Astrocyte of the spinal cord (primary cell): ENCODE results near the gene WDR70.

ENCODE experiments used
- DNase-seq: peaks from one replicate; pipeline ENCODE4 v3.0.0; 2011; ENCODE audit warnings: low read depth, low spot score
- H3K4me3 ChIP-seq: 2 replicates; pipeline ENCODE4 v1.5.1; 2011; ENCODE audit warnings: low read depth, mild to moderate bottlenecking, low read length, moderate library complexity
- in situ Hi-C: cut with HindIII; loops from 2 replicates; pipeline ENCODE4 v1.10.0; 2017; ENCODE audit warnings: low sequenced_read_pairs
- TF ChIP-seq, protein P1 (sequence below): IDR thresholded peaks from 2 replicates; pipeline ENCODE4 v1.5.1; 2012; ENCODE audit warnings: low read depth, mild to moderate bottlenecking, low read length, inconsistent platforms

The WDR70 gene

DNA sequence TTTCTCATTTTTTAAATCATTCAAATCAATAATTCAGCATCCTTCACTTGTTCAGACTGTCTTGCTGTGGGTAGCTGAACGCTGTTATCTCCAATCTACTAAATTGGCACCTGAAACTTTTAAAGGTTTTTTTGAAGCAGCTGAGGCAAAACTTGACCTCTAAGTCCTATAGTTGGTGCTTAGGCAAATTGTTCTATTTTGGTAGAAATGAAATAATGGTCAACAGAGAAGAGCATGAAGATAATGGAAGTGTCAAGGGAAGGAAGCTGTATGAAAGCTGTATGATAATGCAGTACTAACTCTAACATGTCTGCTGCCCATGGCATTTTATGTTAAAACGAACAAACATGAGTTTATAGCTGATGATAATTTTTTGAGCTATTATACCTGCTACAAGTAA, 322.8 kb downstream of the WDR70 start:
- TF ChIP-seq, protein P1, sequence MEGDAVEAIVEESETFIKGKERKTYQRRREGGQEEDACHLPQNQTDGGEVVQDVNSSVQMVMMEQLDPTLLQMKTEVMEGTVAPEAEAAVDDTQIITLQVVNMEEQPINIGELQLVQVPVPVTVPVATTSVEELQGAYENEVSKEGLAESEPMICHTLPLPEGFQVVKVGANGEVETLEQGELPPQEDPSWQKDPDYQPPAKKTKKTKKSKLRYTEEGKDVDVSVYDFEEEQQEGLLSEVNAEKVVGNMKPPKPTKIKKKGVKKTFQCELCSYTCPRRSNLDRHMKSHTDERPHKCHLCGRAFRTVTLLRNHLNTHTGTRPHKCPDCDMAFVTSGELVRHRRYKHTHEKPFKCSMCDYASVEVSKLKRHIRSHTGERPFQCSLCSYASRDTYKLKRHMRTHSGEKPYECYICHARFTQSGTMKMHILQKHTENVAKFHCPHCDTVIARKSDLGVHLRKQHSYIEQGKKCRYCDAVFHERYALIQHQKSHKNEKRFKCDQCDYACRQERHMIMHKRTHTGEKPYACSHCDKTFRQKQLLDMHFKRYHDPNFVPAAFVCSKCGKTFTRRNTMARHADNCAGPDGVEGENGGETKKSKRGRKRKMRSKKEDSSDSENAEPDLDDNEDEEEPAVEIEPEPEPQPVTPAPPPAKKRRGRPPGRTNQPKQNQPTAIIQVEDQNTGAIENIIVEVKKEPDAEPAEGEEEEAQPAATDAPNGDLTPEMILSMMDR, result no peak
- H3K4me3 ChIP-seq, result no peak overlapping the region
- in situ Hi-C loops, result no loop called here
- DNase-seq, result no peak

DNA sequence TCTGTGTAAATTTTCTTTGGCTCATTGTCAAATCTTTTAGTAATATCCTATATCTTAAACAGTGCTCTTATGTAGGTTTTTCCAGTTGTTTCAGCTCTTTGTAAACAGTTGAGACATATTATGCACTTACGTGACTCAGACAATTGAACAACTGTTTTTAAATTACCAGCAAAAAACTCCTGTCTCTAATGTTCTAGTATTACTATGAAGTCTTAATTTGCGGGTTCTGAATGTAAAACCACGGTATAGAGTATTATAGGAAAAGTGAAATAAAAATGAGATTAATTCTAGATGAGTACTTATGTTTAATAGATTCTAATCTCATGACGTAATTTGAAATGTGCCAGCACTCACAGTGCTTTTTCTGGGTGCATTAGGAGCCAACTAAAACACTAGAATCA, 324.7 kb downstream of the WDR70 start:
- H3K4me3 ChIP-seq, result no peak overlapping the region
- DNase-seq, result no peak
- in situ Hi-C loops, result no loop called here
- TF ChIP-seq, protein P1, result no peak

DNA sequence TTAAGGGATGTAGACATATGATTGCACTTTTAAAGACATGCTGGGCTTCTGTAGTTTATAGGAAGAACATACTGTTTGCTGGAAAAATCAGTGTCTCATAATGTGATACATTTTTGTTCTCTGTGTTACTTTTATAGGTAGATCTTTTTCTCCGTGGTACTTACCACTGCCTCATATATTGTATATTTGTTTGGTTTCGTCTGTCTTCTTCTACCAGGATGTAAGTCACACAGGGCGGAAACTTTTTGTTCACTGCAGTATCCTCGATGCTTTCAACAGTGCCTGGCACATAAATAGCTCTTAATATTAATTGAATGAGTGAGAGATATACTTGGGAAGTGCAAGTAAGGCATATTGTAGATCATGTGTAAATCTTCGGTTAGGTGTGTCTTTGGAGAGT, 325.3 kb downstream of the WDR70 start:
- in situ Hi-C loops, result no loop called here
- TF ChIP-seq, protein P1, result no peak
- no peak overlapping the region for H3K4me3 ChIP-seq
- no peak for DNase-seq

DNA sequence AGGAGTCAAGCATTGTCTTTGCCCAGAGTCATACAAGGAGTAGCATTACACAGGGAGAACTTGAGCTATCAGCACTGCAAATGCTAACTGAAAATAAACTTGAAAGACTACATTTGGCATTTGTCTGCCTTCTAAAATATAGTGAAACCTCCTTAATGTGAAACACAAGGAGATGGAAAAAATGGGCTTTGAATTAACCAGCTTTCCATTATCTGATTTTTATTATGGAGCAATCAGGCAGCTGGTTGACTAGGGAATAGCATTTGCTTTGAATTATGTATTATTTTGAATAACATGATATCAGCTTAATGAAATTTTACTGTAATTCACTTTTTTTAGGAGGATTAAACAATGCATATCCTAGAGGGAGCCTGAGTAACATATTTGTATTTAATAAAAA, 329.9 kb downstream of the WDR70 start:
- TF ChIP-seq, protein P1, result no peak

DNA sequence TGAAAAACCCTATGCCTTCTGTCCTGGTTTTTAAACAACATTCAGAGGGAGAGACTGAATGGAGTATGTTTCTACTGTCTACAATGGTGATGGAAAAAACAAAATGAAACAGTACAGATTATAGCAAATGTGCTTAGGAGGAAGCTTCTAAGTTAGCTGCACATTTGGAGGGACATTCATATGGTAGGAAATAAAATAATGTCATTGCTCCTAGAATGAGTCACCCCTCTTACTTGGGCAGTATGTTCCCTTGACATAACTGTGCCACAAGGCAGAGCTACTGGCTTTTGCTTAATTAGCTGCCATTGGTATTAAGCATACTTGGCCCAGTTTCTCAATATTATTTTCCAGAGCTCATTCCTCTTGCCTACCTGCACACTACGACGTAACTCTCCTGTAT, 331.8 kb downstream of the WDR70 start:
- TF ChIP-seq, protein P1, result no peak
- H3K4me3 ChIP-seq, result no peak overlapping the region
- in situ Hi-C loops, result no loop called here
- no peak for DNase-seq

More for the DNA sequence above, 329.9 kb downstream of the WDR70 start:
- no peak for DNase-seq
- in situ Hi-C loops, result no loop called here
- no peak overlapping the region for H3K4me3 ChIP-seq

DNA sequence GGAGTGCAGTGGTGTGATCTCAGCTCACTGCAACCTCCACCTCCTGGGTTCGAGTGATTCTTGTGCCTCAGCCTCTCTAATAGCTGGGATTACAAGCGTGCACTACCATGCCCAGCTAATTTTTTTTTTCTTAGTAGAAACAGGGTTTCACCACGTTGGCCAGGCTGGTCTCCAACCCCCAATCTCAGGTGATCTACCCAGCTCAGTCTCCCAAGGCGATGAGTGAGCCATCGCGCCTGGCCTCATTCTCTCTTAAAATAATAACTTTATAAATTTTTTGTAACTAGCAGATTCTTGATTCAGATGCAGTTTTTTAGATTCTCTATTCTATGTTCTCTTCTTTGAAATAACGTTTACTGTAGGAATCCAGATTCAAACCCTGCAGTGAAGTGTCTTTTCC, 333.6 kb downstream of the WDR70 start:
- in situ Hi-C loops, result no loop called here
- TF ChIP-seq, protein P1, result no peak
- no peak overlapping the region for H3K4me3 ChIP-seq
- no peak for DNase-seq

DNA sequence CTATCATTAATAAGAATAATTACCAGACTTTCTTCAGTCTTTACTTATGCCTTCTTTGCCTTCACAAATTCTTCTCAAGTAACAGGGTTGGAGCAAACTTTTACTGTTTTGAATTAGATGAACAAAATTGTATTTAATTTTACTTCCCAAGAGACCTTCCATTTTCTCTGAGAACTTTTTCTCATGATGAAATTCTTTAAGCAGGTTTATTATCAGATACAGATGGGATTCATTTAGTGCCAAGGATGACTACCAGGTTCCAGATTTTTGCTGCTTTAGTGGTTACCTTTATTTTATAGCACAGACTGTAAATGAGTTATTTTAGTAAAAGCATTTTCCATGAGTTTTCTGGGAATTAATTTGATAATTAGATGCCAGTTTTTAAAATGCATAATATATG, 335.6 kb downstream of the WDR70 start:
- no peak for DNase-seq
- H3K4me3 ChIP-seq, result no peak overlapping the region
- TF ChIP-seq, protein P1, result no peak
- in situ Hi-C loops, result no loop called here
